GM23248 (cell line): Measurements from ENCODE around the gene MON2. TPM values are rescaled to one million over a fixed set of nuclear protein-coding genes. Genes with fewer than 3 reads are reported as not detected.
A peak's percentile ranks its signal among the peaks of the same experiment; 100 is the strongest.

Experiments used
- DNase-seq: peaks from one replicate; pipeline ENCODE4 v3.0.0-alpha.2; 2015
- H2AFZ ChIP-seq: fragments of 200-600 bp; sonication (generic); 2 replicates; pipeline ENCODE4 v1.6.1; 2016; ENCODE audit warnings: antibody characterized with exemption
- H3F3A ChIP-seq: fragments of 200-600 bp; sonication (generic); 2 replicates; pipeline ENCODE4 v1.6.1; 2016; ENCODE audit warnings: mild to moderate bottlenecking, antibody characterized with exemption, mixed run types; ENCODE audit not compliant: insufficient read depth
- H3K27ac ChIP-seq: fragments of 200-600 bp; sonication (generic); 2 replicates; pipeline ENCODE4 v1.5.1; 2016; ENCODE audit warnings: mild to moderate bottlenecking
- H3K27me3 ChIP-seq: fragments of 200-600 bp; sonication (generic); replicated peaks from 2 replicates; pipeline ENCODE4 v1.6.1; 2016; ENCODE audit warnings: mild to moderate bottlenecking; ENCODE audit not compliant: insufficient read depth
- H3K36me3 ChIP-seq: fragments of 200-600 bp; sonication (generic); 2 replicates; pipeline ENCODE4 v1.6.1; 2016; ENCODE audit warnings: low read depth, mild to moderate bottlenecking
- H3K4me1 ChIP-seq: fragments of 200-600 bp; sonication (generic); 2 replicates; pipeline ENCODE4 v1.6.1; 2016; ENCODE audit warnings: mild to moderate bottlenecking; ENCODE audit not compliant: insufficient read depth
- H3K4me2 ChIP-seq: fragments of 200-600 bp; sonication (generic); one replicate; pipeline ENCODE4 v1.6.1; 2016; ENCODE audit warnings: mild to moderate bottlenecking; ENCODE audit not compliant: unreplicated experiment
- H3K4me3 ChIP-seq: fragments of 200-600 bp; sonication (generic); 2 replicates; pipeline ENCODE4 v1.5.1; 2016; ENCODE audit warnings: mild to moderate bottlenecking
- H3K79me2 ChIP-seq: fragments of 200-600 bp; sonication (generic); 2 replicates; pipeline ENCODE4 v1.6.1; 2016; ENCODE audit warnings: mild to moderate bottlenecking; ENCODE audit not compliant: insufficient read depth
- H3K9ac ChIP-seq: fragments of 200-600 bp; sonication (generic); 2 replicates; pipeline ENCODE4 v1.6.1; 2016; ENCODE audit warnings: mild to moderate bottlenecking
- H3K9me2 ChIP-seq: fragments of 200-600 bp; sonication (generic); 2 replicates; pipeline ENCODE4 v1.6.1; 2016; ENCODE audit warnings: mixed run types, mild to moderate bottlenecking, moderate library complexity; ENCODE audit not compliant: insufficient read depth
- H3K9me3 ChIP-seq: fragments of 200-600 bp; sonication (generic); one replicate; pipeline ENCODE4 v1.6.1; 2017; ENCODE audit warnings: low read depth
- H4K20me1 ChIP-seq: fragments of 200-600 bp; sonication (generic); 2 replicates; pipeline ENCODE4 v1.6.0; 2016; ENCODE audit not compliant: insufficient read depth
- EZH2 ChIP-seq: fragments of 200-600 bp; sonication (generic); IDR thresholded peaks from 2 replicates; pipeline ENCODE4 v1.6.1; 2018; ENCODE audit warnings: antibody characterized with exemption, mild to moderate bottlenecking; ENCODE audit not compliant: insufficient read depth, poor library complexity, severe bottlenecking
- EZH2phosphoT487 ChIP-seq: fragments of 200-600 bp; sonication (generic); IDR thresholded peaks from 2 replicates; pipeline ENCODE4 v1.6.1; 2018; ENCODE audit warnings: antibody characterized with exemption, moderate library complexity, mild to moderate bottlenecking, low read depth; ENCODE audit not compliant: insufficient read depth
- WGBS, 2 experiments: methylation state at CpG; one replicate each; pipeline ENCODE4 v1.1.6; 2015 to 2017; ENCODE audit warnings: low lambda C conversion rate in 2 of 2, low coverage in 1 of 2; ENCODE audit errors: missing lambda C conversion rate in 2 of 2; 5-methylcytosine and 5-hydroxymethylcytosine counted together
- in situ Hi-C: fragments of 300-500 bp; cut with MboI; formaldehyde crosslinking; loops from 2 replicates; pipeline ENCODE4 v1.15.0; 2020
- polyA plus RNA-seq: library from polyadenylated mRNA; unstranded; fragments of >200 nt; fragmentation: Nextera tagmentation; extraction: Ambion mirVana; gene quantifications from 2 replicates; pipeline ENCODE4 v1.2.1, GENCODE V29; 2016
- total RNA-seq: library from RNA; depleted of rRNA; stranded (reverse); fragments of >200 nt; shearing (Covaris generic); gene quantifications from 2 replicates; pipeline ENCODE4 v1.2.3, GENCODE V29; 2014

MON2 gene
- total and polyA plus RNA-seq, 2 experiments from 2014 or later = 22.1 to 26.8 TPM

DNA sequence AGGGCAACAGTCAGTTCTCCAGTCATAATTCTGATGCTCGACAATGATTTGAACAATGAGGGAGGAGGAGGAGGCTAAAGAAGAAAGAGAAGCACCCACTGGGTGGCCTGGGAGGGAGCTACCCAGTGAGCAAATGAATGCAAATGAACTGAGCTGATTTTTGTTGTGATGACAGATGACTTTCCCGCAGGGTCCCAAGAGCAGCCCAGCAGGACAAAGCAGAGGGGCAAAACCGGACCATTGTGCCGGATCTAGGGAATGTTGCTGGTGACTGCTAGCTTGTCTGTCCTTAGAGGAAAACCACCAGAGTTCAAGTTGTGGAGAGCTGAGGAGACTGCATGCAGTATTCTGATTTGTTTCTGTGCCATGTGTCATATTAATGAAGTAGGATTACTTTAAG, 162.8 kb downstream of the MON2 start:
- H2AFZ ChIP-seq = no peak overlapping the region
- peaks cover 36% of the 10 kb centered on the region for H3F3A ChIP-seq
- peaks cover 25% of the 10 kb centered on the region for H3K4me1 ChIP-seq
- no peak overlapping the region for H3K27ac ChIP-seq
- TF ChIP-seq EZH2phosphoT487 = no peak
- TF ChIP-seq EZH2 = no peak
- no peak for DNase-seq
- WGBS, 2 experiments = 58 to 62% methylated on average over 4 of the region's 4 CpGs
- H4K20me1 ChIP-seq = no peaks in the 10 kb centered on the region
- H3K9me2 ChIP-seq = no peaks in the 10 kb centered on the region
- no peaks in the 10 kb centered on the region for H3K27me3 ChIP-seq
- no peaks in the 10 kb centered on the region for H3K9me3 ChIP-seq
- no peak overlapping the region for H3K4me2 ChIP-seq
- no peaks in the 10 kb centered on the region for H3K79me2 ChIP-seq
- H3K4me3 ChIP-seq = no peak overlapping the region
- H3K36me3 ChIP-seq = no peaks in the 10 kb centered on the region
- H3K9ac ChIP-seq = no peak overlapping the region
- in situ Hi-C loops = no loop called here

DNA sequence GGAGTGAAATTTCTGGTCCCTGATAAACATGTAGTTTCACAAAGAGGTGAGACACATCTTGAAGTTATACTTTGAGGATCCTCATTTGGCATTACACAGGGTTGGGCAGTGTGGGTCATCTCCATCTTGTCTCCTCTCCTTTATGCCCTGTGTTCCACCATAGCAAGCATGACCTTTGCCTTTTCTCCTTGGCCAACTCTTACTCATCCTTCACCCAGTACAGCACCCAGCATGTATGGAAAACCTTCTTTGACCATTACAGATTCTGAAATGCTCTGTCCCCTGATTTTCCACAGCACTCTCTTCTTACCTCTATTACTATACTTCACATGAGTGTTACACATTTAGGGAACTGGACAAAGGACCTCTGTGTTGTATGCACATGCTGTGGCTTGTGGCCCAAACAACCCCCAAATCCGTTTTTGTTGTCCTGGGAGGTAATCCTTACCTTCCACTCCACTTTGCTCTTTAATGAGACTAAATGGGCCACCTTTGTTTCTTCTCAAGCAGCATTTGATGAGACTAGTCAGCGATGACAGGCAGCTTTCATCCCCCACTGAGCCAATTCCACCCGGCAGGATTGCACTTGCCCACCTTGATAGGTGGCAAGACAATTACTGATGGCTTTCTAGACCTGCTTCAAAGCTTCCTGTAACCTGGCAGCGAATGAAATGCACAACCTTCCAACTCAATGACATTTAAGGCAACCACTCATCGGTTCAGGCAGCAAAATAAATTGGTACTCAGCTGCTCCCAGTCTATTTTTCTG, 163.5 kb downstream of the MON2 start:
- DNase-seq = no peak
- H3K4me2 ChIP-seq = peak overlapping the region; percentile 77
- in situ Hi-C loops = no loop called here
- no peaks in the 10 kb centered on the region for H3K9me3 ChIP-seq
- no peaks in the 10 kb centered on the region for H3K27me3 ChIP-seq
- TF ChIP-seq EZH2 (no peak), EZH2phosphoT487 (no peak)
- WGBS, 2 experiments = 95 to 96% methylated on average over 5 of the region's 5 CpGs
- no peaks in the 10 kb centered on the region for H3K36me3 ChIP-seq
- no peaks in the 10 kb centered on the region for H3K79me2 ChIP-seq
- H2AFZ ChIP-seq = no peak overlapping the region
- H4K20me1 ChIP-seq = no peaks in the 10 kb centered on the region
- H3K4me1 ChIP-seq = peaks cover 20% of the 10 kb centered on the region
- H3F3A ChIP-seq = peaks cover 32% of the 10 kb centered on the region
- peak overlapping the region; percentile 72; the same call in 1 of the 2 replicates for H3K4me3 ChIP-seq
- H3K27ac ChIP-seq = no peak overlapping the region
- no peak overlapping the region for H3K9ac ChIP-seq
- no peaks in the 10 kb centered on the region for H3K9me2 ChIP-seq

DNA sequence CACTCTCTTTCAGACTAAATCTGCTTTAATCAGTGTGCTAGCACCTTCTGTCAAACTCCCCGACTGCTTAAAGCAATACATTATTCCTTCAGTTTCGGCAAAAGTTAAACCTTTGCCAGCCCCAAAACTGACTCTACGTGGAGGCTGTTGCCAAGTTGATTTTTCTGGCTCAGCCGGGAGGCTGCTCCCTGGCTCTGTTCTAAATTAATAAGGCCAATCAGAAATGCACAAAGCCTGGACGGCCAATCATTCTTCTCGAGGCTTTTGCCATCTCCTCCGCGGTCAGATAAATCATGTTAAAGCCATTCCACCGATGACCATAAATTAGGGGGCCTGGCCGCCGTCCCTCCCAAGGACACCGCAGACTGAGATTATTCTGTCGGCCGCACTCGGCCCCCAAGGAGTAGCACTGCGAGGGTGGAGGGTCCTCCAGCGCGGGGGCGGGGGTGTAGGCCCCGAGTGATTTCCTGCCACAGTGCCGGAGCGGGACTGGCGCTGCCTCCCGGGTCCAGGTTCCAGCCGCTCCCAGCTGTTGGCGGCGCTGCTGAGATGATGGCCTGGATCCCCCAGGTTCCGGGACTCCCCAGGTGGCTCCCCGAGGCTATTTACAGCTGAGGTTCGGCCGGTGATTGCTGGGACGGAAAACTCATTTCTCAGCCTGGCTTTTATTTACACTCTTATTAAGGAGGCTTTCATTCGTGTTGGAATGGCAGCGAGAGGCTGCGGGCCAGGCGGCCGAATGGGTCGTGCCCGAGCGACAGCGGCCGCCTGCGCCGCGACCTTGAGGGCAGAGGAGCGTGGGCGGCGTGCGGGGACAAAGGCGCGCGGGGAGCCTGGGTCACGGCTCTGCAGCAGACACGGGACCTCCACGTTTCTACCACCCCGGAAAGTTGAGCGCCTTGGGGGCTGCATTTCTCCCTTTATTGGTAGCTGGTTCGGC, 165.1 kb downstream of the MON2 start:
- in situ Hi-C loops = no loop called here
- TF ChIP-seq EZH2 (no peak), EZH2phosphoT487 (0 out of 2 replicates have a peak, but pooled peaks have one; percentile 41)
- peak overlapping the region; percentile 71 for H3K27ac ChIP-seq

DNA sequence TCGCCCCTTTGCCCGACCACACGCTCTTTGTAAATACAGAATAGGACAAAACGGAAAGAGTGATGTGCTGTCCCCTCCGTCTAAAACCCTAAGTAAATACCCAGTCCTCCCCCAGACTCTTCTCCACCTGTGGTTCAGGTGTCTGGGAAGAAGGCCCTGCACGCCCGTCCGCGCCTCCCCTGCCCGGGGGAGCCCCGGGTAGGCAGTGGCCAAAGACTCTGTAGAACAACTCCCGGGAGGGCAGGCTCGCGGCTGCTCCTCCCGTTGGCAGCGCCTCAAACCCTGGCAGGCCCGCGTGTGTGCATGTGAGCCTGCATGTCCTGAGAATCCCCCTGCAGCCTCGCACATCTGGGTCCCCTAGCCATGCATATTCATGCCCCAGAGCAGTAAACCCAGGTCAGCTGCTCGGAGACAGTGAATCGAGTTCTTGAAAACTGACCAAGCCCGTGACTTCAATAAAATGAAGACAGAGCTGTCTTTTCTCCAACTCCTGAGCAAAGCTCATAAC, 165.8 kb downstream of the MON2 start:
- Histone ChIP-seq H3K4me3 (peak overlapping the region; percentile 72), H3K36me3 (no peaks in the 10 kb centered on the region), H3K9ac (peak overlapping the region; percentile 72), H3K4me1 (peaks cover 19% of the 10 kb centered on the region), H3K27me3 (no peaks in the 10 kb centered on the region), H3K9me3 (no peaks in the 10 kb centered on the region), H3K9me2 (no peaks in the 10 kb centered on the region), H2AFZ (peak overlapping the region; percentile 74), H3F3A (peaks cover 23% of the 10 kb centered on the region), H4K20me1 (no peaks in the 10 kb centered on the region), H3K27ac (peak overlapping the region; percentile 71), H3K4me2 (peak overlapping the region; percentile 77), H3K79me2 (no peaks in the 10 kb centered on the region)
- DNase-seq = peak; percentile 69
- in situ Hi-C loops = no loop called here
- WGBS, 2 experiments = 2 to 3% methylated on average over 18 to 22 of the region's 22 CpGs
- TF ChIP-seq EZH2 = no peak
- no peak for TF ChIP-seq EZH2phosphoT487

More for the DNA sequence above, 165.1 kb downstream of the MON2 start:
- Histone ChIP-seq H4K20me1 (no peaks in the 10 kb centered on the region), H3K9me2 (no peaks in the 10 kb centered on the region), H3K9ac (peak overlapping the region; percentile 72), H3F3A (peaks cover 31% of the 10 kb centered on the region), H3K36me3 (no peaks in the 10 kb centered on the region), H3K79me2 (no peaks in the 10 kb centered on the region), H3K9me3 (no peaks in the 10 kb centered on the region), H3K4me1 (peaks cover 19% of the 10 kb centered on the region), H3K4me3 (peak overlapping the region; percentile 72), H2AFZ (peak overlapping the region; percentile 74), H3K4me2 (peak overlapping the region; percentile 77), H3K27me3 (no peaks in the 10 kb centered on the region)
- DNase-seq = peak; percentile 90
- WGBS, 2 experiments = 1 to 2% methylated on average over 55 to 56 of the region's 58 CpGs
